ENCODE results near the gene ZNF37A. TPM values are rescaled to one million over a fixed set of nuclear protein-coding genes. Genes with fewer than 3 reads are reported as not detected.
A peak's percentile ranks its signal among the peaks of the same experiment; 100 is the strongest.
"Not testable (repeated sequence)": the region's sequence is repeated elsewhere in the genome, so short reads cannot be mapped to it uniquely, and the experiment has no call there.

ZNF37A gene
- total RNA-seq, 1 donor from 2014 or later, result 20.1 TPM

DNA sequence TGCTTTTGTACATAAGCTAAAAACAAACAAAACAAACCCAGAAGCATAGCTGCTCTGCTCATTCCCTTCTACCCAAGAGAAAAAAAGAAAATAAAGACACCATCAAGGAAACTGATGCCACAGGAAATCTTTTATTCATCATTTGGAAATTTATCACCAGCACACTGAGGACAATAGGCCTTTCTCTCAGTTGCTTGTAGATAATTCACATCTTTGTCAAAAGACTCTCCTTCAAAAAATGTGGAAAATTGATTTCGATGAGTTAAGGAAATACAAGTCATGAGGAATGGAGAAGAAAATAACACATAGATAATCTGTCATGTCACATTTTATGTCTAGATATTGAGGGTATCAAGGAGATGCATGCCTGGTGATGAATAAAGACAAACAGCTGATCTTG lies 53.5 kb downstream of the ZNF37A start:
- DNase-seq (ENCODE audit: low read depth), result no peak

GRCh38 chr10:38150891-38151463 lies 56.8 kb downstream of the ZNF37A start:
- not testable (repeated sequence) for DNase-seq (ENCODE audit: low read depth)

GRCh38 chr10:38156416-38157269 lies 62.5 kb downstream of the ZNF37A start:
- no peak for DNase-seq (ENCODE audit: low read depth)

DNA sequence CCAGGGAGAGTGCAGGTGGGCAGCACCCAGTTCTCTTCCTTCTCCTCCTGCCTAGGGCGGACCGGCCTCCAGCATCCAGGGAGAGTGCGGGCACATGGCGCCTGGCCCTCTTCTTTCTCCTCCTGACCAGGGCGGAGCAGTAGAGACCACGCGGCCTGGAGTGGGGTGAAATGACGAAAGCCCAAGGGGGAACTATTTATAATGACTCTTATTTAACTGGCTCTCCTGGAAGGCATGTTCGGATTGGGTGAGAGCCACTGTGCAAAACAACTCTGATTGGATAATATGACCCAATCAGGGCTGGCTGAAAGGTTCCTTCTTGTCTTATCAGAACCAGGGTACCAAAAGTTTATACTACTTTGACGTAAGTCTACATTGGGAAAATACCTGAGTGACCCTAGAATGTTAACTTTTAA lies 63.1 kb downstream of the ZNF37A start:
- DNase-seq (ENCODE audit: low read depth), result no peak

DNA sequence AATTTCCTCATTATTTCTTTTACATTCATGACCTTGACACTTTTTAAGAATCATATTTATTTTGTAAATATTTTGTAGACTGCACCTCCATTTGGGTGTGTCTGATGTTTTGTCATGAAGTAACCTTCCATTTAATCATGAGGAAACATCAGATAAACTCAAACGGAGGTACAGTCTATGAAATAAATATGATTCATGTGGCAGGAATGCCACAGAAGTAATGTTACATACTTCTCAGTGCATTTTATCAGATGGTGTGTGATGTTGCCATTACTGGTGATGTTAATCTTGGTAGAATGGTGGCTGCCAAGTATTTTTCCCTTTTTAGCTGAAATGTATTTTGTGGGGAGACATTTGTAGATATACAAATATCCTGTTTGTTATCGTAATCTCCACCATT lies 64.9 kb downstream of the ZNF37A start:
- no peak for DNase-seq (ENCODE audit: low read depth)

DNA sequence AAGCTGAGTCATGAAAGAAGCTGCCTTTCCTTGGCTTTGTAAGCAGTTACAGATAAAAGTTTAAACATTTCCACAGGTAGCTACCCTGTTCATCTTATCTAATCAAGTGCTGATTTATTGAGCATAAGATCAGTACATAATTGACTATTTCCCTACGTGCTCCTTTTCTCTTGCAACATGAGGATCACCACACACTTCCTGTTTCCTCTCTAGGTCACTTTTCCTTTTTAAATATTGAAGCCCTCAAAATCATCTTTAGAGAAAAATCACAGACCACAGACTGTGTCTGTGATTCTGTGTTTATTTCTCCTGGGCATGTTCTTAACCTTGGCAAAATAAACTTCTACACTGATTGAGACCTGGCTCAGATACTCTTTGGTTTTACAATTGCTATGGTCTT lies 69.5 kb downstream of the ZNF37A start:
- DNase-seq (ENCODE audit: low read depth), result no peak

DNA sequence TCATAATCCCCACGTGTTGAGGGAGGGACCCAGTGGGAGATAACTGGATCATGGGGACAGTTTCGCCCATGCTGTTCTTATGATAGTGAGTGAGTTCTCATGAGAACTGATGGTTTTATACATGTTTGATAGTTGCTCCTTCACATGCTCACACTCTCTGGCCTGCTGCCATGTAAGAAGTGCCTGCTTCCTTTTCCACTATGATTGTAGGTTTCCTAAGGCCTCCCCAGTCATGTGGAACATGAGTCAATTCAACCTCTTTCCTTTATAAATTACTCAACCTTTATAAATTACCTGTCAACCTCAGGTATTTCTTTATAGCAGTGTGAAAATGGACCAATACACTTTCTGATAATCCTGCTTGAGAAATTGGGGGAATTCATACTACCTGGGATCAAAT lies 80.2 kb downstream of the ZNF37A start:
- peak; percentile 1 for DNase-seq (ENCODE audit: low read depth)

GRCh38 chr10:38184477-38184876 lies 90.3 kb downstream of the ZNF37A start:
- no peak for DNase-seq (ENCODE audit: low read depth)

Other genes with a start within 250 kb of the ZNF37A start
- gene ZNF248, start 236.7 kb upstream of the ZNF37A start, total RNA-seq, result 12.5 and 49.0 TPM in 2 replicates
- gene ZNF25, start 117.7 kb upstream of the ZNF37A start, total RNA-seq, result 8.7 and 11.3 TPM in 2 replicates
- 20.0 and 58.9 TPM in 2 replicates for gene ZNF33A, start 83.7 kb upstream of the ZNF37A start, total RNA-seq

Measured in renal cortical epithelial cell (primary cell).